A549 (cell line): ENCODE data around the gene CHMP4A. TPM values are rescaled to one million over a fixed set of nuclear protein-coding genes. Genes with fewer than 3 reads are reported as not detected.

ENCODE experiments used
- ATAC-seq, 2 experiments: fragments of 200-7000 bp in 1 of 2; fragments of >200 bp in 1 of 2; cut with Nextera tagmentation in 1 of 2; cut with Tn5 transposase in 1 of 2; 3 replicates each; pipeline versions ENCODE4 v1.8.0 to v1.9.1; 2018 to 2020; ENCODE audit warnings: mild to moderate bottlenecking in 1 of 2, moderate library complexity in 1 of 2
- CTCF ChIA-PET: fragments of 300-600 bp; sonication (Branson Sonifier 250); formaldehyde crosslinking; extraction: SDS; loops from one replicate; lab custom pipeline; 2021; ENCODE audit warnings: antibody characterized with exemption, inconsistent platforms; lab: Yijun Ruan, JAX
- POLR2A ChIA-PET: fragments of 350-600 bp; formaldehyde crosslinking; extraction: SDS; loops from one replicate; lab custom pipeline; 2021; ENCODE audit warnings: antibody characterized with exemption, inconsistent platforms; lab: Yijun Ruan, JAX
- DNase-seq, 2 experiments: peaks; one replicate each; pipeline versions ENCODE4 v3.0.0 to v3.0.0-alpha.2; 2011 to 2016; ENCODE audit warnings: low read depth in 1 of 2, low spot score in 1 of 2
- FAIRE-seq: peaks from 2 replicates; lab custom pipeline; 2011; peaks lifted over from hg19 to GRCh38; lab: Jason Lieb, UNC
- H3K27ac ChIP-seq, 2 experiments: fragments of >200 bp; sonication (Bioruptor Twin); formaldehyde crosslinking; 3 replicates each; pipeline ENCODE4 v1.5.1; 2016 to 2017
- H3K4me1 ChIP-seq: fragments of >200 bp; sonication (Bioruptor Twin); formaldehyde crosslinking; 3 replicates; pipeline ENCODE4 v1.6.1; 2016
- H3K4me2 ChIP-seq: fragments of >200 bp; sonication (Bioruptor Twin); formaldehyde crosslinking; 3 replicates; pipeline ENCODE4 v1.6.1; 2016
- H3K4me3 ChIP-seq: fragments of >200 bp; sonication (Bioruptor Twin); formaldehyde crosslinking; 3 replicates; pipeline ENCODE4 v1.5.1; 2016
- H3K9me3 ChIP-seq: fragments of >200 bp; sonication (Bioruptor Twin); formaldehyde crosslinking; 3 replicates; pipeline ENCODE4 v1.6.1; 2016
- CHD4 ChIP-seq: fragments of 200-600 bp; sonication (generic); IDR thresholded peaks from 2 replicates; pipeline ENCODE4 v1.6.1; 2016; ENCODE audit warnings: antibody characterized with exemption, mild to moderate bottlenecking, borderline replicate concordance
- CTCF ChIP-seq: fragments of >200 bp; sonication (Bioruptor Twin); formaldehyde crosslinking; IDR thresholded peaks from 3 replicates; pipeline ENCODE4 v1.5.1; 2016
- EHF ChIP-seq: fragments of 250-450 bp; sonication (Bioruptor Pico); IDR thresholded peaks from 2 replicates; pipeline ENCODE4 v1.5.0; 2020; ENCODE audit warnings: mild to moderate bottlenecking
- FOSB ChIP-seq: fragments of 250-450 bp; sonication (Bioruptor Pico); IDR thresholded peaks from 2 replicates; pipeline ENCODE4 v1.5.0; 2020; ENCODE audit warnings: mild to moderate bottlenecking, moderate library complexity
- FOXS1 ChIP-seq: fragments of 250-450 bp; sonication (Bioruptor Pico); IDR thresholded peaks from 2 replicates; pipeline ENCODE4 v1.5.0; 2020; ENCODE audit warnings: mild to moderate bottlenecking, moderate library complexity
- GATA3 ChIP-seq: IDR thresholded peaks from 2 replicates; pipeline ENCODE4 v1.6.1; 2012; ENCODE audit warnings: borderline replicate concordance
- HDAC2 ChIP-seq: fragments of 200-600 bp; sonication (generic); IDR thresholded peaks from 2 replicates; pipeline ENCODE4 v1.6.1; 2016
- HEYL ChIP-seq: fragments of 250-450 bp; sonication (Bioruptor Pico); IDR thresholded peaks from 2 replicates; pipeline ENCODE4 v1.8.0; 2021; ENCODE audit warnings: mild to moderate bottlenecking, moderate library complexity
- JUNB ChIP-seq: fragments of >200 bp; sonication (Bioruptor Twin); formaldehyde crosslinking; IDR thresholded peaks from 2 replicates; pipeline ENCODE4 v1.6.1; 2016
- KDM5A ChIP-seq: fragments of 200-600 bp; sonication (generic); IDR thresholded peaks from 2 replicates; pipeline ENCODE4 v1.6.1; 2016; ENCODE audit warnings: antibody characterized with exemption, mild to moderate bottlenecking
- MAZ ChIP-seq: fragments of 150-350 bp; IDR thresholded peaks from 2 replicates; pipeline ENCODE4 v1.6.1; 2014; ENCODE audit warnings: antibody characterized with exemption, low read depth, low read length, borderline replicate concordance
- NFE2L2 ChIP-seq: fragments of 150-350 bp; conservative IDR thresholded peaks from 2 replicates; pipeline ENCODE4 v1.6.1; 2014; ENCODE audit warnings: low read length
- NPAS2 ChIP-seq: fragments of 250-450 bp; sonication (Bioruptor Pico); IDR thresholded peaks from 2 replicates; pipeline ENCODE4 v1.8.0; 2022; ENCODE audit warnings: mild to moderate bottlenecking, moderate library complexity, borderline replicate concordance
- POLR2AphosphoS2 ChIP-seq: conservative IDR thresholded peaks from 2 replicates; pipeline ENCODE4 v1.6.1; 2012; ENCODE audit warnings: low read length, improper control_type of control experiment, inconsistent platforms
- RAD21 ChIP-seq, 2 experiments: fragments of >200 bp in 1 of 2; sonication (Bioruptor Twin) in 1 of 2; formaldehyde crosslinking in 1 of 2; IDR thresholded peaks in 1 of 2; conservative IDR thresholded peaks in 1 of 2; 2 replicates in 1 of 2; 3 replicates in 1 of 2; pipeline ENCODE4 v1.6.1; 2012 to 2018; ENCODE audit warnings: inconsistent platforms in 1 of 2
- REST ChIP-seq: fragments of 200-600 bp; sonication (generic); IDR thresholded peaks from 2 replicates; pipeline ENCODE4 v1.6.1; 2016; ENCODE audit warnings: antibody characterized with exemption, mild to moderate bottlenecking, moderate library complexity
- SMC3 ChIP-seq: fragments of >200 bp; sonication (Bioruptor Twin); formaldehyde crosslinking; IDR thresholded peaks from 3 replicates; pipeline ENCODE4 v1.6.1; 2018; ENCODE audit warnings: inconsistent platforms
- TP53 ChIP-seq: fragments of 250-450 bp; sonication (Bioruptor Pico); IDR thresholded peaks from 2 replicates; pipeline ENCODE4 v1.5.0; 2021; ENCODE audit warnings: mild to moderate bottlenecking, moderate library complexity
- ZC3H11A ChIP-seq: fragments of 450-650 bp; IDR thresholded peaks from 2 replicates; pipeline ENCODE4 v1.6.1; 2014; ENCODE audit warnings: antibody characterized with exemption, mild to moderate bottlenecking
- WGBS: methylation state at CpG from one replicate; pipeline ENCODE4 v1.1.6; 2017; ENCODE audit errors: missing lambda C conversion rate; 5-methylcytosine and 5-hydroxymethylcytosine counted together
- polyA plus RNA-seq, 4 experiments: library from polyadenylated mRNA; depleted of rRNA in 3 of 4; stranded (reverse); fragments of >200 nt; fragmentation: RNase III in 1 of 4; extraction: RNeasy Plus Mini Kit Qiagen cat#74134 plus additional on column Dnase treatment in 1 of 4; gene quantifications; 2 replicates in 3 of 4; 3 replicates in 1 of 4; pipeline ENCODE4 v1.2.3, GENCODE V29; 2011 to 2017

CHMP4A gene
- polyA plus RNA-seq, 2 of the 4 experiments (the other 2 are of a cell fraction), result 102 to 112 TPM

GRCh38 chr14:24259282-24260025, 46.2 kb upstream of the CHMP4A start:
- no peak overlapping the region for H3K4me2 ChIP-seq
- FAIRE-seq (no peak), DNase-seq (no peak), ATAC-seq (peak in 1 of 2 experiments; percentile 9; a peak in 1 of 6 replicates)
- peak overlapping the region in 1 of 2 experiments; percentile 49; a peak in 2 of 6 replicates for H3K27ac ChIP-seq
- no peaks in the 10 kb centered on the region for H3K9me3 ChIP-seq
- WGBS, result 74% methylated on average over 14 of the region's 16 CpGs
- H3K4me3 ChIP-seq, result no peak overlapping the region
- ChIA-PET POLR2A (no interaction called here), CTCF (interaction anchor here (0.9 to 10.7 kb wide), 3 partner anchors 17 to 49 kb away, joined by 3 to 76 read pairs (median 5); partner anchors contain the start of gene TINF2)
- TF ChIP-seq JUNB, result no peak
- no peak for TF ChIP-seq KDM5A
- no peak for TF ChIP-seq HEYL (CRISPR knock-in tag)
- no peak for TF ChIP-seq FOSB (CRISPR knock-in tag)
- no peak for TF ChIP-seq EHF (CRISPR knock-in tag)
- no peak for TF ChIP-seq HDAC2
- TF ChIP-seq MAZ, result no peak
- TF ChIP-seq GATA3, result no peak
- peaks cover 8% of the 10 kb centered on the region for H3K4me1 ChIP-seq

- ATAC-seq, result no peak
- CTCF ChIA-PET, result interaction anchor here (0.5 to 10.7 kb wide), 5 partner anchors 16 to 143 kb away, joined by 3 to 76 read pairs (median 3); partner anchors contain the start of gene TINF2
These were observed 45.4 kb upstream of the CHMP4A start for GRCh38 chr14:24258548-24259265.

More at GRCh38 chr14:24258548-24259265, 45.4 kb upstream of the CHMP4A start:
- no peak for DNase-seq
- H3K4me1 ChIP-seq, result peaks cover 8% of the 10 kb centered on the region
- POLR2A ChIA-PET, result interaction anchor here (0.6 to 1.4 kb wide), 4 partner anchors 11 to 16 kb away, joined by 3 to 7 read pairs (median 4); partner anchors contain the start of genes RABGGTA and TINF2
- TF ChIP-seq EHF (CRISPR knock-in tag) (no peak), CHD4 (no peak), NFE2L2 (no peak), NPAS2 (CRISPR knock-in tag) (no peak), TP53 (CRISPR knock-in tag) (no peak), SMC3 (no peak), POLR2AphosphoS2 (no peak), ZC3H11A (no peak), FOXS1 (no peak), RAD21 (conservative IDR thresholded peaks at IDR 0.05 in 1 of 2, IDR thresholded peaks at IDR 0.05 in 1 of 2) (no peak), CTCF (no peak), GATA3 (no peak), REST (no peak)
- TF ChIP-seq, all 56 proteins: peak for 0
- WGBS, result 89% methylated on average over 18 of the region's 18 CpGs
- Histone ChIP-seq H3K9me3 (no peaks in the 10 kb centered on the region), H3K4me3 (no peak overlapping the region), H3K27ac (peak overlapping the region in 1 of 2 experiments; percentile 49; a peak in 2 of 6 replicates), H3K4me2 (no peak overlapping the region)
- no peak for FAIRE-seq
